Measurements from ENCODE around the gene CBLB. TPM values are rescaled to one million over a fixed set of nuclear protein-coding genes. Genes with fewer than 3 reads are reported as not detected.

The CBLB gene
- total RNA-seq, 2 experiments from 2014 or later = 24.5 to 38.5 TPM

DNA sequence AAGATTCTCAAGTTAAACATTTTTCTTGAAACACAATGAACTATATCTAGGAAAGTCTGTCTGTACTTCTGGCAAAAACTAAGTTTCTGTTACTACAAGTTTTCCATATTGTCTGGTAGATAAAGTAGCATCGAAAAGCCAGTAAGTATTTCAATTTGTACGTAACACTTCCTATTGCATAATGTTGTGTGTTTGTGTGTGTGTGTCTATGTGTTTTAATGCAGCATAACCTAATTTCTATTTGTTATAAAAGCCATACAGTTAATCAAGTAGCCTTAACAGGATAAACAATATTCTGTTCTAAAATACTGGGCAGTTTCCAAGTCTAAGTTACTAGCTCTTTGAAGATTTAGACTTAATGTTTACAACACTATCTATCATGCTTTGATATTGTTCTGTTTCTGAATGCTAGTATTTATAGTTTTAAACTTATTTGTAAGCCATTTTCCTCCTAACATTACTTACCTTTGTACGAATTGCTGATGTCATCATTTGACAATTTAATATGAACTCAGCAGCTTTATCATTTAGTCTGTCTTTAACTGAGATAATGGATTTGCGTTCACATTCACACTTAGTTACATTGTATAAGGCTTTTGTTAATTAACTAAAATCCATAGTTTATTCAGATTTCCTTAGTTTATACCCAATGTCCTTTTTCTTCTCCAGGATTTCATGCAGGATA, 163.9 kb downstream of the CBLB start:
- Histone ChIP-seq H4K20me1 (ENCODE audit: insufficient read depth, low read length) (no peaks in the 10 kb centered on the region), H3K36me3 (ENCODE audit: insufficient read depth, low read length) (peaks cover 15% of the 10 kb centered on the region; the same call in 1 of the 2 replicates), H3K79me2 (ENCODE audit: insufficient read depth, low read depth, low read length) (no peaks in the 10 kb centered on the region), H3K4me2 (ENCODE audit: low read length) (no peak overlapping the region), H3K9me3 (ENCODE audit: low read length) (no peaks in the 10 kb centered on the region), H3K9me2 (ENCODE audit: insufficient read depth, low read length) (no peaks in the 10 kb centered on the region), H3K4me1 (ENCODE audit: insufficient read depth, low read length, poor library complexity, severe bottlenecking) (no peaks in the 10 kb centered on the region), H2AFZ (ENCODE audit: low read length) (no peak overlapping the region), H3K27ac (ENCODE audit: low read depth, low read length, poor library complexity, severe bottlenecking) (no peak overlapping the region), H3K4me3 (ENCODE audit: low read depth, low read length, poor library complexity, severe bottlenecking) (no peak overlapping the region)
- no peak for DNase-seq (ENCODE audit: low spot score)
- intact Hi-C loops (cut with micrococcal nuclease; ENCODE audit: unreplicated experiment) = no loop called here
- TF ChIP-seq, protein P1, sequence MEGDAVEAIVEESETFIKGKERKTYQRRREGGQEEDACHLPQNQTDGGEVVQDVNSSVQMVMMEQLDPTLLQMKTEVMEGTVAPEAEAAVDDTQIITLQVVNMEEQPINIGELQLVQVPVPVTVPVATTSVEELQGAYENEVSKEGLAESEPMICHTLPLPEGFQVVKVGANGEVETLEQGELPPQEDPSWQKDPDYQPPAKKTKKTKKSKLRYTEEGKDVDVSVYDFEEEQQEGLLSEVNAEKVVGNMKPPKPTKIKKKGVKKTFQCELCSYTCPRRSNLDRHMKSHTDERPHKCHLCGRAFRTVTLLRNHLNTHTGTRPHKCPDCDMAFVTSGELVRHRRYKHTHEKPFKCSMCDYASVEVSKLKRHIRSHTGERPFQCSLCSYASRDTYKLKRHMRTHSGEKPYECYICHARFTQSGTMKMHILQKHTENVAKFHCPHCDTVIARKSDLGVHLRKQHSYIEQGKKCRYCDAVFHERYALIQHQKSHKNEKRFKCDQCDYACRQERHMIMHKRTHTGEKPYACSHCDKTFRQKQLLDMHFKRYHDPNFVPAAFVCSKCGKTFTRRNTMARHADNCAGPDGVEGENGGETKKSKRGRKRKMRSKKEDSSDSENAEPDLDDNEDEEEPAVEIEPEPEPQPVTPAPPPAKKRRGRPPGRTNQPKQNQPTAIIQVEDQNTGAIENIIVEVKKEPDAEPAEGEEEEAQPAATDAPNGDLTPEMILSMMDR (conservative IDR thresholded peaks at IDR 0.05; ENCODE audit: low read length) = no peak
- no TSS peak for BruUV-seq (replicated peaks)
- ChIA-PET CTCF (ENCODE audit: unreplicated experiment) (no interaction called here), POLR2A (interaction anchor here (0.6 to 1.0 kb wide), 2 partner anchors 13 to 692 kb away, joined by 3 read pairs; no protein-coding TSS in a partner anchor)

DNA sequence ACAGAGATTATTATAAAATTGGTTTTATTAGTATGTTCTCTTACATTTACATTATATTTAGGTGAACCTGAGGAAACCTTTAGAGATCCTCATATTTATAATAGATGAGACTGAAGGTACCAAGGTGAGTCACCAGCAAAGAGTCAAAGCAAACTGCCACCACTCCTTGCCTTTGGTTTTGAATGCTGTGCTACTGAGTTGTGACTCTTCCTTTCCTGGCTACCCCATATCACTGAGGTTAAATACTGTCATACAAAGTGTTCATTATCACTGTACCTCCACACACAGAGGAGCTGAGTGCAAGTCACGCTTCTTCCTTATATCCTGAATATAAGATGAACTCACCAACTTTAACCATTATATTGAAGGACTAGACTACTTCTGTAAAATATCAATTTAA, 168.2 kb downstream of the CBLB start:
- Histone ChIP-seq H3K4me1 (ENCODE audit: insufficient read depth, low read length, poor library complexity, severe bottlenecking) (no peaks in the 10 kb centered on the region), H3K27ac (ENCODE audit: low read depth, low read length, poor library complexity, severe bottlenecking) (no peak overlapping the region), H4K20me1 (ENCODE audit: insufficient read depth, low read length) (no peaks in the 10 kb centered on the region), H3K4me3 (ENCODE audit: low read depth, low read length, poor library complexity, severe bottlenecking) (no peak overlapping the region), H3K36me3 (ENCODE audit: insufficient read depth, low read length) (peaks cover 15% of the 10 kb centered on the region; the same call in 1 of the 2 replicates), H3K4me2 (ENCODE audit: low read length) (no peak overlapping the region), H3K9me2 (ENCODE audit: insufficient read depth, low read length) (no peaks in the 10 kb centered on the region), H3K79me2 (ENCODE audit: insufficient read depth, low read depth, low read length) (no peaks in the 10 kb centered on the region), H3K9me3 (ENCODE audit: low read length) (no peaks in the 10 kb centered on the region), H2AFZ (ENCODE audit: low read length) (no peak overlapping the region)
- POLR2A ChIA-PET = interaction anchor here (0.7 to 0.9 kb wide), 2 partner anchors 12 to 328 kb away, joined by 3 to 4 read pairs; no protein-coding TSS in a partner anchor
- BruUV-seq (replicated peaks) = no TSS peak
- intact Hi-C loops (cut with micrococcal nuclease; ENCODE audit: unreplicated experiment) = no loop called here
- CTCF ChIA-PET (ENCODE audit: unreplicated experiment) = no interaction called here
- no peak for DNase-seq (ENCODE audit: low spot score)
- TF ChIP-seq, protein P1 (conservative IDR thresholded peaks at IDR 0.05; ENCODE audit: low read length) = no peak

DNA sequence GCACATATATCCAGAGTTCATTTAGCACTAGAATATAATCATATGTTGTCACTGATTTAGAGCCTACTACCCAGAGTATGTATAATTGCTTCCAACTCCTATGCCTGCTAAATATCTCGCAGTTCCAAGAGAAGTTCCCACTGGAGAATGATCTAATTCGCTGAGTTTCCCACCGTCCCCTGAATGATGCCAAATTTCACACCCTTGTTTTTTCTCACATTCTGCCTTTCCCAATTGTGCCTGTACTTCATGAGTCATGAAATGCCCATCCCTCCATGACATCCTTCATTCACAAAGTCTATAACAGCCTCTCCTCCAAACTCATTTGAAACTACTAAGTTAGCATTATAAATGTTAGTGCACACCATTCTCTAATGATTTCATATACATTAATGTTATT, 177.2 kb downstream of the CBLB start:
- ChIA-PET CTCF (ENCODE audit: unreplicated experiment) (no interaction called here), POLR2A (interaction anchor here (1.0 to 1.4 kb wide), 2 partner anchors 13 to 21 kb away, joined by 3 read pairs; no protein-coding TSS in a partner anchor)
- BruUV-seq (replicated peaks) = no TSS peak

More for the DNA sequence above, 177.2 kb downstream of the CBLB start:
- peaks cover 12% of the 10 kb centered on the region for H3K36me3 ChIP-seq (ENCODE audit: insufficient read depth, low read length)
- no peaks in the 10 kb centered on the region for H3K79me2 ChIP-seq (ENCODE audit: insufficient read depth, low read depth, low read length)
- no peaks in the 10 kb centered on the region for H3K4me1 ChIP-seq (ENCODE audit: insufficient read depth, low read length, poor library complexity, severe bottlenecking)
- no peak overlapping the region for H2AFZ ChIP-seq (ENCODE audit: low read length)
- H3K9me3 ChIP-seq (ENCODE audit: low read length) = no peaks in the 10 kb centered on the region
- H3K9me2 ChIP-seq (ENCODE audit: insufficient read depth, low read length) = no peaks in the 10 kb centered on the region
- H3K4me3 ChIP-seq (ENCODE audit: low read depth, low read length, poor library complexity, severe bottlenecking) = no peak overlapping the region
- no peak overlapping the region for H3K27ac ChIP-seq (ENCODE audit: low read depth, low read length, poor library complexity, severe bottlenecking)
- TF ChIP-seq, protein P1 (conservative IDR thresholded peaks at IDR 0.05; ENCODE audit: low read length) = no peak
- TF ChIP-seq EZH2phosphoT487 (IDR thresholded peaks at IDR 0.05; ENCODE audit: borderline replicate concordance, low read depth, low read length) = no peak
- no peaks in the 10 kb centered on the region for H4K20me1 ChIP-seq (ENCODE audit: insufficient read depth, low read length)
- no peak for DNase-seq (ENCODE audit: low spot score)
- H3K4me2 ChIP-seq (ENCODE audit: low read length) = no peak overlapping the region
- intact Hi-C loops (cut with micrococcal nuclease; ENCODE audit: unreplicated experiment) = no loop called here

All from OCI-LY7 (cell line).